GM12801 (cell line): ENCODE results near the gene SEMA3F.

ENCODE experiments used
- TF ChIP-seq, protein P1 (sequence below): IDR thresholded peaks from one replicate; pipeline ENCODE4 v1.5.1; 2011; ENCODE audit warnings: control low read depth; ENCODE audit not compliant: insufficient read length; ENCODE audit errors: extremely low read depth

Gene SEMA3F

DNA sequence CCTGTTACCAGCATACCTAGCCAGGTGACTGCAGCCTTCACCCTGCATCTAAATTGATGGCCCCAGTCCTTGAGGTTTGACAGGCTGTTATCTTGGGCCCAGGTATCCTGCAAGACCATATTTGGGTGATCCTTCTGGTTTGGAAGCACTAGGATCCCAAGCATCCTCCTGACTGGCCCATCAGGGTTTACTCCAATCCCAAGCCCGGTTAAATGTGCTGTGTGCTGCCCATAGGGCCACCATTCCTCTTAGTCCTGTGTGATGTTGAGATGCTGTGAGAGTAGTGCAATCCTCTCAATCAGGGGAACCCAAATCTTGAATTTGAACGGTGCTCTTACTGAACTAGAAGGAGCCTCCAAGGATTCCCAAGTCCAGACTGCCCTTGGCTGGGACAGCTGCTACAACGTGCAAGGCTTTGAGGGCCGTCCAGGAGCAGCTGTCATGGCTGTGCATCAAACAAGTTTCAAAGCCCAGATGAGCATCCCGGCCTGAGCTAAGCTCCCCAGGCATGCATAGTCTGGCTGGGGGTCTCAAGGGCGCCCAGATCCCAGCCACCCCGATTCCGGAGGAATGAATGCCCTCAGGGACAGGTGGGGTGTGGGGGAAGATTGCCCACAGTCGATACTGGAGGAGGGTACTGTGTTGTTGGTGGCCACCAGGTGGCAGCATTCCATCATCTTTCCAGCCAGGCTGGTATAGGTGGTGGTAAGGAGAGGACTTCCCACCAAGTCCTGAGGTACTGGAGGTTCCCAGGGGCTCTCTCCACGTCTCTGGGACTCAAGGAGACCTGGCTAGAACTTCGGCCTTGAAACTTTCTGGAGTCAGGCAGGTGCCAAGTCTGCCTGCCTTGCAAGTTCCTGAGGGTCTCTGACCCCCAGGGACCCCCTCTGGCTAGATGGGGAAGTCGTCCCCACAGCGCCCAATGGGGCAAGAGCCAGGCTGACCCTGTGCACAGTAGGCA is 33.8 kb upstream of the SEMA3F start:
- TF ChIP-seq, protein P1, sequence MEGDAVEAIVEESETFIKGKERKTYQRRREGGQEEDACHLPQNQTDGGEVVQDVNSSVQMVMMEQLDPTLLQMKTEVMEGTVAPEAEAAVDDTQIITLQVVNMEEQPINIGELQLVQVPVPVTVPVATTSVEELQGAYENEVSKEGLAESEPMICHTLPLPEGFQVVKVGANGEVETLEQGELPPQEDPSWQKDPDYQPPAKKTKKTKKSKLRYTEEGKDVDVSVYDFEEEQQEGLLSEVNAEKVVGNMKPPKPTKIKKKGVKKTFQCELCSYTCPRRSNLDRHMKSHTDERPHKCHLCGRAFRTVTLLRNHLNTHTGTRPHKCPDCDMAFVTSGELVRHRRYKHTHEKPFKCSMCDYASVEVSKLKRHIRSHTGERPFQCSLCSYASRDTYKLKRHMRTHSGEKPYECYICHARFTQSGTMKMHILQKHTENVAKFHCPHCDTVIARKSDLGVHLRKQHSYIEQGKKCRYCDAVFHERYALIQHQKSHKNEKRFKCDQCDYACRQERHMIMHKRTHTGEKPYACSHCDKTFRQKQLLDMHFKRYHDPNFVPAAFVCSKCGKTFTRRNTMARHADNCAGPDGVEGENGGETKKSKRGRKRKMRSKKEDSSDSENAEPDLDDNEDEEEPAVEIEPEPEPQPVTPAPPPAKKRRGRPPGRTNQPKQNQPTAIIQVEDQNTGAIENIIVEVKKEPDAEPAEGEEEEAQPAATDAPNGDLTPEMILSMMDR: no peak

DNA sequence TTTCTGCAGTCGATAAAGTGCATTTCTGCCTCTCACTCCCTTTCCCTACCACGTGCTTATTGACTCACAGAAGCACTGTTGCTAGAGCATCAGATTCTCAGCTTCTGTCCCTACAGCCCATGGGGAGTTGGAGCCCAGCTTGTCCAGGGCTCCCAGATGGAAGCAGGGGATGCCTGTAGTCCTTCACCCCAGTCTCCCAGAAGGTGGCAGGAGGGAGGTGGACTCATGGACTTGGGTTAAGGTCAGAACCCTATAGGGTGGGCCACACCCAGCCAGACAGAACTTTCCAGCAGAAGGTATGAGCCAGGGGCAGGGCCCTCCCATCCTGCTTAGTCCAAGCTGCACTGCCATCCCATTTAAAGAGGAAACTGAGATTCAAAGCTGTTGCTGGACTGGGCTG is 33.1 kb upstream of the SEMA3F start:
- TF ChIP-seq, protein P1: no peak

DNA sequence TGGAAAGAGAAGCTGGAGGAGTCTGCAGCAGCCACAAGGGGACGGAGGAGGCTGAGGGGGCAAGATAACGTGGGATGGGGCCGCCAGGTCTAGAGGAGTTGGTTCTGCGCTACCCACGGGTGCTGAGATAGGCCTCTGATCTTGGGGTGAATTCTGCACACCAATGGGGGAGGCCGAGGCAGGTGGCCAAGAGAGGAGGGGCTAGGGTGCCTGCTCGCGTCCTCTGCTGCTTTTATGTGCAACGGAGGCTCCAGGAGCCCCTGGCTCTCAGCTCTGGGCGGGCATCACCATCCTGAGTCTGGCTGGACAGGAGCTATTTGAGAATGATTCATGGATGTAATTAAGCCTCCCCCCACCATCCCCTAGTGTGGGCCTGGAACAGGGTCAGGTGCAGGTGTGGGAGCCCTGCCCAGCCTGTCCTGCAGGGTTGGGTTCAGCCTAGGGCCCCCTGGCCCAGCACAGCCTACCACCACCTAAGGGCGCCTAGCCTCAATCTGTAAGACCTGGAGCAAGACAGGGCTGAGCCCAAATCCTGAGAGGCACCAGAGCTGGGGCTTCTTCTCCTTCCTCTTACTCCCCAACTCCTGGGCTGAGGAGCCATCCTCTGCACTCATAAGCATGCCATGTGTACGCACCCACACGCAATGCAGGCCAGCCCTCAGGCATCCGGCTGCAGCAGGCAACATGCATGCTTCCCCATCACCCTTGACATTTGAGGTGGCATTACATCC is 32.3 kb upstream of the SEMA3F start:
- TF ChIP-seq, protein P1: no peak

DNA sequence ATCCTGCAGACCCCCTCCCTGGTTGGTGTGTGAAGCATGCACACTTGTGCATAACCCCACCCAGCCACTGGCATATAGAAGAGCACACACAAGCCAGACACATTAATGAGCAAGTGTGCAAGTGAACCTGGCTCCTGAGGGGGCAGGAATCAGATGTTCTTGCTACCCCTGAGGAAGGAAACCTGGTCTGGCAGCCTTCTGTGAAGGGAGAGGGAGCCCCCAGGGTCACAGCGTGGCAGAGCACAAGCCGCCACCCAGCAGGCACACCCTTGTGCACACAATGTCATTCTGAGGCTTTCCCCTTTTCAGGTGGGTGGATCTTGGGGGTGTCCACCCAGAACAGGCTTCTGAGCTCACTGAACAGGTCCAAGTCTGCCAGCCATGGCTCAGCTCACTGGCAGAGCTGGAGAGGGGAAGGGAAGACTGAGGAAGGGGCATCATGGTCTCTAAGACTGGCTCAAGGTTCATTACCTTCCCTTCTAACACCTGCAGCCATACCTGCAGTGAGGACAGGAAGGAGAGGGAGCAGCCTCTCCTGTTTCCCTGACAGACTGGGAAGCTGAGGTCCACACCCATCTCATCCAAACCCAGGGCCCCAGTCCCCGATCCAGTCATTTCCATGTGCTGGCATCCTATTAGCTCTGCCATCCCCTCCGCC is 31.6 kb upstream of the SEMA3F start:
- TF ChIP-seq, protein P1: no peak

DNA sequence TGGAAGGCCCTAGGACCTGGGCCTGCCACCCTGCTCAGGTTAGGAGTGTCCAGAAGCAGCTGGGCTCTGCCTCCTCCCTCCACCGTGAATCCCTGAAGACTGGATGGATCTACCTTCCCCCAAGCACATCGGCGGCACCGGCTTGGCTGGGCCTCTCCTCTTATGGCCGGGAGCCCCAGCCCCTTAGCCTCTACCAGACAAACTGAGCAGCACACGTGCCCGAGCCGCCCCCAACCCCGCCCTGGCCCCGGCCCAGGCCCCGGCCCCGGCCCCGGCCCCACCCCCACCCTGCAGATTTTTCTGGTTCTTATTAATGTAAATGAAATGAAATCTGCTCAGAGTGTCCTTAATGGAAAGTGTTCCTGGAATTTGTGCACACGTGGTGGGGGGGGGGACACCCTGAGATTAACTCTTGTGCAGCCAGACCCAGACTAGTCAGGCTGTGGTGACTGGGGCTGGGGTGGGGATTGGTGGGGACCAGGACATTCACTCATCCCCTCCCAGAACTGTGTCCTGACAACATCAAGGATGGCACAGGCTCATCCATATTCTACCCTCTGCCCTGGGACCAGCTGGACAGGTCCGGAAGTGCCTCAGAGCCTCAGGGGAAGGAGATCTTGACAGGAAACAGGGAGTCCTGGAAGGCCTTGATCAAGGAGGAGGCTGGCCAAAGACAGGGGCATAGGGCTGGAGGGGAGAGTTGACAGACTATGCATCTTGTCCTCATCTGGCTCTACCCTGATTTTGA is 30.9 kb upstream of the SEMA3F start:
- TF ChIP-seq, protein P1: no peak

DNA sequence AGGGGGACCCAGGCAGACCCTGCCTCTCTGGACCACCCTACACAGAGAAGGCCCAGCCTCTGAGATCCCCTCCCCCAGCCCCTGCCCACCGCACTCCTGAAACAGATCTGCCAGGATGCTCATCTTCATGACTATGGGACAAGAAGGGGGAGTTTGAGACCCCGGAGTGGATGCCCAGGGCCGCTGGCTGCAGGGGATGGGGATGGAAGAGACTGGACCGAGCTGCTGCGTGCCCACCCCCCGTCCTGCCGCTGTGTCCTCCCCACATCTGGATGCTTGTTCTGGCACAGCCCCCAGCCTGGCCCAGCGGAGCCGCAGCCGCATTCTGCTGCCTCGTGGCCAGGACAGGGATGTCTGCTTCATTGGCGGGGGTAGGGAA is 30.3 kb upstream of the SEMA3F start:
- TF ChIP-seq, protein P1: no peak
